CD4-positive, alpha-beta T cell (primary cell): ENCODE measurements around the gene TBC1D14. TPM values are rescaled to one million over a fixed set of nuclear protein-coding genes. Genes with fewer than 3 reads are reported as not detected.

Experiments
- ATAC-seq: fragments of 200-7000 bp; cut with Tn5 transposase; one replicate; pipeline ENCODE4 v1.10.0; 2022; ENCODE audit warnings: mild to moderate bottlenecking; ENCODE audit not compliant: poor library complexity
- CTCF ChIA-PET: fragments of 350-600 bp; sonication (Branson Sonifier 250); formaldehyde crosslinking; loops from one replicate; lab custom pipeline; 2021; ENCODE audit warnings: antibody characterized with exemption, inconsistent platforms; lab: Charles Lee
- POLR2A ChIA-PET: fragments of 350-600 bp; sonication (Branson Sonifier 250); formaldehyde crosslinking; loops from one replicate; lab custom pipeline; 2021; ENCODE audit warnings: antibody characterized with exemption, inconsistent platforms; lab: Charles Lee
- DNase-seq, 14 experiments: peaks; one replicate each; pipeline ENCODE4 v3.0.0-alpha.2; 2013 to 2020; ENCODE audit warnings: mixed read lengths in 2 of 14
- H3K27ac ChIP-seq, 2 donors: one replicate each; pipeline versions ENCODE4 v1.5.1 to v1.7.0; 2013; ENCODE audit warnings: low read length in 2 of 2, low read depth in 1 of 2, mild to moderate bottlenecking in 1 of 2
- H3K27me3 ChIP-seq, 2 experiments: 1 replicate in 1 of 2; 2 replicates in 1 of 2; pipeline versions ENCODE4 v1.6.1 to v1.7.0; 2013; ENCODE audit warnings: low read length in 2 of 2, control low read depth in 1 of 2, mild to moderate bottlenecking in 1 of 2, moderate library complexity in 1 of 2; ENCODE audit not compliant: insufficient read depth in 2 of 2, control insufficient read depth in 1 of 2
- H3K36me3 ChIP-seq: one replicate; pipeline ENCODE4 v1.6.1; 2013; ENCODE audit warnings: low read length, control low read depth; ENCODE audit not compliant: insufficient read depth
- H3K4me1 ChIP-seq: one replicate; pipeline ENCODE4 v1.6.1; 2013; ENCODE audit warnings: low read length, control low read depth; ENCODE audit not compliant: insufficient read depth
- H3K4me3 ChIP-seq: one replicate; pipeline ENCODE4 v1.5.1; 2013; ENCODE audit warnings: mild to moderate bottlenecking, low read length, moderate library complexity
- H3K9me3 ChIP-seq, 2 experiments: 1 replicate in 1 of 2; 2 replicates in 1 of 2; pipeline versions ENCODE4 v1.6.1 to v1.7.0; 2013; ENCODE audit warnings: low read length in 2 of 2, mild to moderate bottlenecking in 2 of 2, control low read depth in 1 of 2, moderate library complexity in 1 of 2; ENCODE audit not compliant: control insufficient read depth in 1 of 2, insufficient read depth in 1 of 2
- H3K27ac Mint-ChIP-seq: one replicate; pipeline ENCODE4 v1.8.0; 2020; ENCODE audit warnings: mixed read lengths
- H3K27me3 Mint-ChIP-seq: one replicate; pipeline ENCODE4 v1.8.0; 2021; ENCODE audit warnings: mixed read lengths
- H3K36me3 Mint-ChIP-seq: one replicate; pipeline ENCODE4 v1.8.0; 2021; ENCODE audit warnings: low read depth, mixed read lengths
- H3K4me1 Mint-ChIP-seq: one replicate; pipeline ENCODE4 v1.8.0; 2021; ENCODE audit warnings: low read depth, mixed read lengths
- H3K4me3 Mint-ChIP-seq: one replicate; pipeline ENCODE4 v1.8.0; 2020; ENCODE audit warnings: mild to moderate bottlenecking, mixed read lengths
- H3K9me3 Mint-ChIP-seq: one replicate; pipeline ENCODE4 v1.8.0; 2020; ENCODE audit warnings: mixed read lengths
- CTCF ChIP-seq: fragments of 200-600 bp; IDR thresholded peaks from one replicate; pipeline ENCODE4 v1.8.0; 2022; ENCODE audit warnings: antibody characterized with exemption, mild to moderate bottlenecking
- intact Hi-C, 2 experiments: fragments of 100-400 bp; cut with DNase I in 1 of 2; cut with micrococcal nuclease in 1 of 2; formaldehyde crosslinking; loops; one replicate each; pipeline versions ENCODE4 v1.15.1 to v1.9.0; 2023 to 2025; cut with DNase I, micrococcal nuclease
- total RNA-seq, 174 experiments: library from RNA in 2 of 174; stranded (reverse) in 2 of 174; gene quantifications; one replicate each; pipeline ENCODE4 v1.2.3 and lab custom pipeline; 2021 to 2026

The TBC1D14 gene
- total RNA-seq, 2 experiments from 2014 or later, result 31.2 to 34.1 TPM

GRCh38 chr4:7021355-7021754, 111.7 kb downstream of the TBC1D14 start:
- Histone ChIP-seq H3K4me3 (no peak overlapping the region), H3K27ac (no peak overlapping the region), H3K36me3 (peaks cover 76% of the 10 kb centered on the region), H3K9me3 (no peaks in the 10 kb centered on the region), H3K27me3 (no peaks in the 10 kb centered on the region), H3K4me1 (no peaks in the 10 kb centered on the region)
- Mint-ChIP-seq H3K4me1 (no peaks in the 10 kb centered on the region), H3K27ac (no peak overlapping the region), H3K9me3 (no peaks in the 10 kb centered on the region), H3K4me3 (no peak overlapping the region), H3K36me3 (peaks cover 74% of the 10 kb centered on the region), H3K27me3 (no peaks in the 10 kb centered on the region)
- CTCF ChIA-PET, result no interaction called here
- TF ChIP-seq CTCF, result no peak
- ATAC-seq, result no peak
- POLR2A ChIA-PET, result no interaction called here
- DNase-seq, result no peak
- intact Hi-C loops, result no loop called here

- DNase-seq (no peak), ATAC-seq (no peak)
- H3K27ac ChIP-seq, result no peak overlapping the region
- ChIA-PET CTCF (no interaction called here), POLR2A (no interaction called here)
- Mint-ChIP-seq H3K27ac (no peak overlapping the region), H3K36me3 (peaks cover 74% of the 10 kb centered on the region), H3K9me3 (no peaks in the 10 kb centered on the region), H3K4me1 (no peaks in the 10 kb centered on the region), H3K27me3 (no peaks in the 10 kb centered on the region), H3K4me3 (no peak overlapping the region)
- H3K4me1 ChIP-seq, result no peaks in the 10 kb centered on the region
- H3K9me3 ChIP-seq, result no peaks in the 10 kb centered on the region
- TF ChIP-seq CTCF, result no peak
- H3K27me3 ChIP-seq, result no peaks in the 10 kb centered on the region
- peaks cover 73% of the 10 kb centered on the region for H3K36me3 ChIP-seq
- H3K4me3 ChIP-seq, result no peak overlapping the region
- intact Hi-C loops, result no loop called here
Measured at GRCh38 chr4:7021930-7022664, 112.5 kb downstream of the TBC1D14 start.

GRCh38 chr4:7023486-7023885, 113.9 kb downstream of the TBC1D14 start:
- CTCF ChIA-PET, result interaction anchor here (0.7 kb wide), 1 partner anchor 10 kb away, joined by 3 read pairs; no protein-coding TSS in a partner anchor
- H3K27ac Mint-ChIP-seq, result no peak overlapping the region
- H3K36me3 Mint-ChIP-seq, result peaks cover 74% of the 10 kb centered on the region
- H3K4me1 Mint-ChIP-seq, result no peaks in the 10 kb centered on the region
- H3K4me3 Mint-ChIP-seq, result no peak overlapping the region
- no peak for TF ChIP-seq CTCF
- DNase-seq (no peak), ATAC-seq (no peak)
- Histone ChIP-seq H3K36me3 (peaks cover 68% of the 10 kb centered on the region), H3K9me3 (no peaks in the 10 kb centered on the region), H3K27me3 (no peaks in the 10 kb centered on the region), H3K4me1 (no peaks in the 10 kb centered on the region), H3K4me3 (no peak overlapping the region), H3K27ac (no peak overlapping the region)
- H3K9me3 Mint-ChIP-seq, result no peaks in the 10 kb centered on the region
- H3K27me3 Mint-ChIP-seq, result no peaks in the 10 kb centered on the region
- intact Hi-C loops, result no loop called here
- POLR2A ChIA-PET, result no interaction called here
